ENCODE results near the gene SEC31A. TPM values are rescaled to one million over a fixed set of nuclear protein-coding genes. Genes with fewer than 3 reads are reported as not detected.
A peak's percentile ranks its signal among the peaks of the same experiment; 100 is the strongest.

The SEC31A gene
- total and polyA plus RNA-seq, 2 experiments from 2014 or later = 91.0 to 98.8 TPM

DNA sequence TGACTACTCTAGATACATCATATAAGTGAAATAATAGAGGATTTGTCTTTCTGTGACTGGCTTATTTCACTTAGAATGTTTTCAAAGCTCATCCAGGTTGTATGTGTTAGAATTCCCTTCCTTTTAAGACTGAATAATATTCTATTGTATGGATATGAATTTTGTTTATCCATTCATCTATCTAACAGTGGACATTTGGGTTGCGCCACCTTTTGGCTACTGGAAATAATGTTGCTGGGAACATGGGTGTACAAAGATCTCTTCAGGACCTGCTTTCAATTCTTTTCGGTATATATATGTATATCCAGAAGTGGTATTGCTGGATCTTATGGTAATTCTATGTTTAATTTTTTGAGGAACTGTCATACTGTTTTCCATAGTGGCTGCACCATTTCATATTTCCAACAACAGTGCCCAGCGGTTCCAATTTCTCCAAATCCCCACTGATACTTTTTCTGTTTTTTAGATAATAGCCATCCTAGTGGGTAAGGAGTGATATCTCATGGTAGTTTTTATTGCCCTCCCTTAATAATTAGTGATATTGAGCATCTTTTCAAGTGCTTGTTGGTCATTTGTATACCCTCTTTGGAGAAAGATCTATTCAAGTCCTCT, 88.9 kb downstream of the SEC31A start:
- Mint-ChIP-seq H3K36me3 (ENCODE audit: low read depth) (no peaks in the 10 kb centered on the region), H3K27me3 (ENCODE audit: insufficient read depth, low read depth, poor library complexity) (peaks cover 53% of the 10 kb centered on the region), H3K4me3 (no peak overlapping the region), H3K27ac (no peak overlapping the region), H3K9me3 (no peaks in the 10 kb centered on the region), H3K4me1 (peaks cover 16% of the 10 kb centered on the region)
- Histone ChIP-seq H2AFZ (no peak overlapping the region), H3F3A (replicated peaks; ENCODE audit: low read depth) (peaks cover 6% of the 10 kb centered on the region; the same call in 1 of the 2 replicates), H3K4me1 (ENCODE audit: insufficient read depth) (peaks cover 7% of the 10 kb centered on the region), H3K27me3 (ENCODE audit: insufficient read depth) (peaks cover 100% of the 10 kb centered on the region), H3K27ac (ENCODE audit: low read depth) (no peak overlapping the region), H3K36me3 (ENCODE audit: insufficient read depth) (no peaks in the 10 kb centered on the region), H3K4me3 (no peak overlapping the region), H3K79me2 (replicated peaks; ENCODE audit: insufficient read depth) (no peaks in the 10 kb centered on the region), H4K20me1 (replicated peaks; ENCODE audit: insufficient read depth) (peaks cover 9% of the 10 kb centered on the region; the same call in 1 of the 2 replicates), H3K4me2 (no peak overlapping the region), H3K9me2 (ENCODE audit: insufficient read depth) (no peaks in the 10 kb centered on the region)
- ATAC-seq (no peak), DNase-seq (ENCODE audit: low spot score) (no peak)
- TF ChIP-seq CREB1 (CRISPR knock-in tag; IDR thresholded peaks at IDR 0.05; ENCODE audit: low read depth) = no peak
- no peak for TF ChIP-seq EZH2 (IDR thresholded peaks at IDR 0.05; ENCODE audit: low read depth, unreplicated experiment)
- no peak for TF ChIP-seq EZH2phosphoT487 (IDR thresholded peaks at IDR 0.05; ENCODE audit: unreplicated experiment)
- no peak for TF ChIP-seq STAT1 (IDR thresholded peaks at IDR 0.05; ENCODE audit: unreplicated experiment)
- TF ChIP-seq, protein P1, sequence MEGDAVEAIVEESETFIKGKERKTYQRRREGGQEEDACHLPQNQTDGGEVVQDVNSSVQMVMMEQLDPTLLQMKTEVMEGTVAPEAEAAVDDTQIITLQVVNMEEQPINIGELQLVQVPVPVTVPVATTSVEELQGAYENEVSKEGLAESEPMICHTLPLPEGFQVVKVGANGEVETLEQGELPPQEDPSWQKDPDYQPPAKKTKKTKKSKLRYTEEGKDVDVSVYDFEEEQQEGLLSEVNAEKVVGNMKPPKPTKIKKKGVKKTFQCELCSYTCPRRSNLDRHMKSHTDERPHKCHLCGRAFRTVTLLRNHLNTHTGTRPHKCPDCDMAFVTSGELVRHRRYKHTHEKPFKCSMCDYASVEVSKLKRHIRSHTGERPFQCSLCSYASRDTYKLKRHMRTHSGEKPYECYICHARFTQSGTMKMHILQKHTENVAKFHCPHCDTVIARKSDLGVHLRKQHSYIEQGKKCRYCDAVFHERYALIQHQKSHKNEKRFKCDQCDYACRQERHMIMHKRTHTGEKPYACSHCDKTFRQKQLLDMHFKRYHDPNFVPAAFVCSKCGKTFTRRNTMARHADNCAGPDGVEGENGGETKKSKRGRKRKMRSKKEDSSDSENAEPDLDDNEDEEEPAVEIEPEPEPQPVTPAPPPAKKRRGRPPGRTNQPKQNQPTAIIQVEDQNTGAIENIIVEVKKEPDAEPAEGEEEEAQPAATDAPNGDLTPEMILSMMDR (conservative IDR thresholded peaks at IDR 0.05; ENCODE audit: low read depth in 2 of 2) = peak; percentile 47 to 52
- no peak for TF ChIP-seq JUNB (IDR thresholded peaks at IDR 0.05; ENCODE audit: unreplicated experiment)
- TF ChIP-seq ZNF331 (CRISPR knock-in tag; IDR thresholded peaks at IDR 0.05; ENCODE audit: low read depth) = no peak
- TF ChIP-seq, protein P2, sequence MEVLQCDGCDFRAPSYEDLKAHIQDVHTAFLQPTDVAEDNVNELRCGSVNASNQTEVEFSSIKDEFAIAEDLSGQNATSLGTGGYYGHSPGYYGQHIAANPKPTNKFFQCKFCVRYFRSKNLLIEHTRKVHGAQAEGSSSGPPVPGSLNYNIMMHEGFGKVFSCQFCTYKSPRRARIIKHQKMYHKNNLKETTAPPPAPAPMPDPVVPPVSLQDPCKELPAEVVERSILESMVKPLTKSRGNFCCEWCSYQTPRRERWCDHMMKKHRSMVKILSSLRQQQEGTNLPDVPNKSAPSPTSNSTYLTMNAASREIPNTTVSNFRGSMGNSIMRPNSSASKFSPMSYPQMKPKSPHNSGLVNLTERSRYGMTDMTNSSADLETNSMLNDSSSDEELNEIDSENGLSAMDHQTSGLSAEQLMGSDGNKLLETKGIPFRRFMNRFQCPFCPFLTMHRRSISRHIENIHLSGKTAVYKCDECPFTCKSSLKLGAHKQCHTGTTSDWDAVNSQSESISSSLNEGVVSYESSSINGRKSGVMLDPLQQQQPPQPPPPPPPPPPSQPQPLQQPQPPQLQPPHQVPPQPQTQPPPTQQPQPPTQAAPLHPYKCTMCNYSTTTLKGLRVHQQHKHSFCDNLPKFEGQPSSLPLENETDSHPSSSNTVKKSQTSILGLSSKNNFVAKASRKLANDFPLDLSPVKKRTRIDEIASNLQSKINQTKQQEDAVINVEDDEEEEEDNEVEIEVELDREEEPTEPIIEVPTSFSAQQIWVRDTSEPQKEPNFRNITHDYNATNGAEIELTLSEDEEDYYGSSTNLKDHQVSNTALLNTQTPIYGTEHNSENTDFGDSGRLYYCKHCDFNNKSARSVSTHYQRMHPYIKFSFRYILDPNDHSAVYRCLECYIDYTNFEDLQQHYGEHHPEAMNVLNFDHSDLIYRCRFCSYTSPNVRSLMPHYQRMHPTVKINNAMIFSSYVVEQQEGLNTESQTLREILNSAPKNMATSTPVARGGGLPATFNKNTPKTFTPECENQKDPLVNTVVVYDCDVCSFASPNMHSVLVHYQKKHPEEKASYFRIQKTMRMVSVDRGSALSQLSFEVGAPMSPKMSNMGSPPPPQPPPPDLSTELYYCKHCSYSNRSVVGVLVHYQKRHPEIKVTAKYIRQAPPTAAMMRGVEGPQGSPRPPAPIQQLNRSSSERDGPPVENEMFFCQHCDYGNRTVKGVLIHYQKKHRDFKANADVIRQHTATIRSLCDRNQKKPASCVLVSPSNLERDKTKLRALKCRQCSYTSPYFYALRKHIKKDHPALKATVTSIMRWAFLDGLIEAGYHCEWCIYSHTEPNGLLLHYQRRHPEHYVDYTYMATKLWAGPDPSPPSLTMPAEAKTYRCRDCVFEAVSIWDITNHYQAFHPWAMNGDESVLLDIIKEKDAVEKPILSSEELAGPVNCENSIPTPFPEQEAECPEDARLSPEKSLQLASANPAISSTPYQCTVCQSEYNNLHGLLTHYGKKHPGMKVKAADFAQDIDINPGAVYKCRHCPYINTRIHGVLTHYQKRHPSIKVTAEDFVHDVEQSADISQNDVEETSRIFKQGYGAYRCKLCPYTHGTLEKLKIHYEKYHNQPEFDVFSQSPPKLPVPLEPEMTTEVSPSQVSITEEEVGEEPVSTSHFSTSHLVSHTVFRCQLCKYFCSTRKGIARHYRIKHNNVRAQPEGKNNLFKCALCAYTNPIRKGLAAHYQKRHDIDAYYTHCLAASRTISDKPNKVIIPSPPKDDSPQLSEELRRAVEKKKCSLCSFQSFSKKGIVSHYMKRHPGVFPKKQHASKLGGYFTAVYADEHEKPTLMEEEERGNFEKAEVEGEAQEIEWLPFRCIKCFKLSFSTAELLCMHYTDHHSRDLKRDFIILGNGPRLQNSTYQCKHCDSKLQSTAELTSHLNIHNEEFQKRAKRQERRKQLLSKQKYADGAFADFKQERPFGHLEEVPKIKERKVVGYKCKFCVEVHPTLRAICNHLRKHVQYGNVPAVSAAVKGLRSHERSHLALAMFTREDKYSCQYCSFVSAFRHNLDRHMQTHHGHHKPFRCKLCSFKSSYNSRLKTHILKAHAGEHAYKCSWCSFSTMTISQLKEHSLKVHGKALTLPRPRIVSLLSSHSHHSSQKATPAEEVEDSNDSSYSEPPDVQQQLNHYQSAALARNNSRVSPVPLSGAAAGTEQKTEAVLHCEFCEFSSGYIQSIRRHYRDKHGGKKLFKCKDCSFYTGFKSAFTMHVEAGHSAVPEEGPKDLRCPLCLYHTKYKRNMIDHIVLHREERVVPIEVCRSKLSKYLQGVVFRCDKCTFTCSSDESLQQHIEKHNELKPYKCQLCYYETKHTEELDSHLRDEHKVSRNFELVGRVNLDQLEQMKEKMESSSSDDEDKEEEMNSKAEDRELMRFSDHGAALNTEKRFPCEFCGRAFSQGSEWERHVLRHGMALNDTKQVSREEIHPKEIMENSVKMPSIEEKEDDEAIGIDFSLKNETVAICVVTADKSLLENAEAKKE (CRISPR knock-in tag; IDR thresholded peaks at IDR 0.05) = no peak

All from GM23338 (cell line).